Activated CD8-positive, alpha-beta memory T cell treated with anti-CD3 and anti-CD28 coated beads, Interleukin-2, amount 50 U/mL, for 24 hours (primary cell): ENCODE measurements around the gene MISP3.

Source experiments
- DNase-seq: peaks from one replicate; pipeline ENCODE4 v3.0.0-alpha.2; 2020; ENCODE audit errors: extremely low read depth

Gene MISP3

DNA sequence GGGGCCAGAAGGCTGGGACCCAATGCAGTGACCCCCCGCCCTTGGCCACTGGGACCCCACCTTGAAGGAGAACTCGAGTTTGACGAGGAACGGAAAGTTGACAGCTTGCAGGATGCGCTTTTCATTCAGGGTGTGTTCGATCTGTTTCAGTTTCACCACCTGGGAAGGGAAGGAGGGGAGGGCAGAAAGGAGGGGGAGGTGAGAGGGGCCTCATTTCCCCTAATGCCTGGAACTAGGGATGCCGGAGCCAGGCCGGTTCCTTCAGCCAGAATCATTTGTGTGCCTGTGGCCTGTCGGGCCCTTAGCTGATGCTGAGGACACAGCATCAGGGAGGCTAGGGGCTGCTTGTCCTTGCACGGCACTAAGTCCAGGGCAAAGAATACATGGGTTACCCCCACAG, 30.2 kb downstream of the MISP3 start:
- DNase-seq = no peak

DNA sequence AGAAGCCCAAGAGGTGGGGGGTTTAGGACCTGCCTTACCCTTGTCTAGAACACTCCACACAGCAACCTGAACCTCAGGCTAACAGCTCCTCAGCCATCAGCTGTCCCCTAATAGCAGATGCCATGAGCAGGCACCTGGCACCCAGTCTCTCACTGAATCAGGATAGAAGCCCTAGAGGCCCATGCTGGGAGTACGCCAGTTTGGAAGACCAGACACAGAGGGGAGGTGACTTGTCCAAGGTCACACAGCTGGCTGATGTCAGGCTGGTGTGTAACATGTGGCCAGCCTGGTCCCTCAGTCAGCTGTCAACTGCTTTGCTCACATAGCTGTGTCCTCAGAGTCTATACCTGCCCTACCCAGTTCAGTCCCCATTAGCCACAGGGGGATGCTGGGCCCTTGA, 30.7 kb downstream of the MISP3 start:
- no peak for DNase-seq

DNA sequence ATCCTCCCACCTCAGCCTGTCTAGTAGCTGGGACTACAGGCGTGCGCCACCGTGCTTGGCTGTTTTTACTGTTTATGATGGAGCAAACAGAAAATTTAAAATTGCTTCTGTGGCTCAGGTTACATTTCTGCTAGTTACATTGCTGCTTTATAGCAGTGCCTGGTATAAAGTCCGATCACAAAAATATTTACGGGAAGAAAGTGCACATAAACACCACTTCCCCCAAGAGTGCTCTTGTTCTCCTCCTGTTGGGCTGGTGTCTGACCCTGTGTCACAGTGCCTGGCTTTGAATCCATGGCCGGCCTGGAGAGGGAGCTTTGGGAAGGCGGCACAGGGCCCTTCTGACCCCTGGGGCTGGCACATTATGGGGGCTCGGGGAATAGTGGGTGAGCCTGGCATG, 33.1 kb downstream of the MISP3 start:
- DNase-seq = no peak

DNA sequence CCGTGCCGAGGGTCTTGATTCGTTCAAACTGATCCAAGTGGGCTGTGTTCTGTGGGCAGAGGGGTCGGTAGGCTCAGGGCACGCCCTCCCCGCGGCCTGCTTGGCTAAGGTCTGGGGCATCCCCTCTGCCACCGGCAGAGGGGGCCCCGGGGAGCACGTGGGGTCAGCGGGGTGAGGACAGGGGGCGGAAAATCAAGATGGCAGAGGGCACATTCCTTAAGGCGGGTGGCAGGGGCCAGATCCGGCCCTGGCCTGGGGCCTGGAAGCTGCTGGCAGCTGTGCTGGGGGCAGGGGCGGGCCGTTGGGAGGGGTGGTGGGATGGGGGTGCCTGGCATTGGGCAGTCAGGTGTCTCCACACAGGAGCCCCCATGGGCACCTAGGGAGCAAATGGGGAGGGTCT, 34.3 kb downstream of the MISP3 start:
- DNase-seq = no peak

DNA sequence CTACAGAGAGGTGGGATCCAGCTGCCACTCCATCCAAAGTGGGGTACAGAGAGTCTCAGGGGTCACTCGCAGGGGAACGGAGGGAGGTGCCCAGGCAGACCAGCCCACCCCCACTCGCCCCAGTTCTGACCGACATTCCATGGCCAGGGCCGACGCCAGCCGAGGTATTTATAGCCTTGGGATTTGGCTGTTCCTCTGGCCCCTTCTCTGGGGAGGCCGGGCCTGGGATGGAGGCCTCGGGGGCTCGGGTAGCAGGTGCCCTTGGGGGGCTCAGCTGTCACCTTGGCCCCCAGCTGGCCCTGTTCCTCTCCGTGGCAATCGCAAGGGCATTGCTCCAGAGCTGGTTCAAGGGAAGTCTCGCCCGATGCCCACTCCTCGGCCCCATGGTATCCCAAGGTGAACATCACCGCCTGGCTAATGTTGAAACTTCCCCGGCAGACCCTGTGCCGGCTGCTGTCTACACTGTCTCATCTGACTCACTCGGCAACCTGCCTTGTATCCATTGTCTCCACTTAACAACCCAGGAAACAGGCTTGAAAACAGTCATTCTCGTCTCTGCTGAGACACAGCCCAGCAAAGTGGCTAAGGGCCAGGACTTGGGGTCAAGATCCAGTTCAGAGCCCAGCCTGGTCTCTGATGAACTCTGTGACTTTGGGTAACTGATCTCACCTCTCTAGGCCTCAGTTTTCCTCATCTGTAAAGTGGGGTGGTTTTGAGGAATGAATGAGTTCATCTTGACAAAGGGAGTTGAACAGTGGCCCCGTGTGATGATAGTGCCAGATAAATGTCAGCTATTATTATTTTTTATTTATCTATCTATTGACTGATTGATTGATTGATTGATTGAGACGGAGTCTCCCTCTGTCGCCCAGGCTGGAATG, 35.2 kb downstream of the MISP3 start:
- DNase-seq = no peak

DNA sequence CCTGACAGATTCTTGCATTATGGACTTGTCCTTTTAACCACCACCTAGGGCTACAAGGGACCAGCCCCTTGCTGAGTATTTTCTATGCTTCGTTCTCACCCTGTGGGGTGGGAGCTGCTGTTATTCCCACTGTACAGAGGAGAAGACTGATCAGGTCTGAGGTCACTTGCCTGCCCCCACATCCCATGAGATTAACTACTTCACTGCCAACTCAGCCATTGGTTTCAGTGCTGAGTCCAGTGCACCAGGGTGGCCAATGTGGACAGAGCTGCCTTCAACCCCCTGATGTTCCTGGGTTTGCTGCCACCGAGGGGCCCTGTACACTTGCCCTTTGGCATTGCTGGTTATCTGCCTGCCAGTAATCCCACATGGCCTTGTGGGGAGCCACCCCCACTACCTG, 38.1 kb downstream of the MISP3 start:
- DNase-seq = no peak

DNA sequence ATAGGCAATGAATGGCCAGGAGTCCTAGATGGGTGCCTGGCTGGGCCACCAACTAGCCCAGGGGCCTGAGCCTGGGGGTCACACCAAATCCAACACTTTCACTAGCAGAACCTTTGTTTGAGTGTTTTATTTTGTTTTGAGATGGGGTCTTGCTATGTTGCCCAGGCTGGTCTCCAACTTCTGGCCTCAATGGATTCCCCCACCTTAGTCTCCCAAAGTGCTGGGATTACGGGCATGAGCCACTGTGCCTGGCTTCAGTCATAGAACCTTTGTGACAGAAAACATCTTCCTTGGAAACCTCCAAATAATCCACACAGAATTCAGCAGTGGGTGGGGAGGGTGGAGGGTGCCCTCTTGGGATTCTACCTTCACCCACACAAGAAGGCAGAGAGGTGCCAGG, 38.9 kb downstream of the MISP3 start:
- DNase-seq = no peak

DNA sequence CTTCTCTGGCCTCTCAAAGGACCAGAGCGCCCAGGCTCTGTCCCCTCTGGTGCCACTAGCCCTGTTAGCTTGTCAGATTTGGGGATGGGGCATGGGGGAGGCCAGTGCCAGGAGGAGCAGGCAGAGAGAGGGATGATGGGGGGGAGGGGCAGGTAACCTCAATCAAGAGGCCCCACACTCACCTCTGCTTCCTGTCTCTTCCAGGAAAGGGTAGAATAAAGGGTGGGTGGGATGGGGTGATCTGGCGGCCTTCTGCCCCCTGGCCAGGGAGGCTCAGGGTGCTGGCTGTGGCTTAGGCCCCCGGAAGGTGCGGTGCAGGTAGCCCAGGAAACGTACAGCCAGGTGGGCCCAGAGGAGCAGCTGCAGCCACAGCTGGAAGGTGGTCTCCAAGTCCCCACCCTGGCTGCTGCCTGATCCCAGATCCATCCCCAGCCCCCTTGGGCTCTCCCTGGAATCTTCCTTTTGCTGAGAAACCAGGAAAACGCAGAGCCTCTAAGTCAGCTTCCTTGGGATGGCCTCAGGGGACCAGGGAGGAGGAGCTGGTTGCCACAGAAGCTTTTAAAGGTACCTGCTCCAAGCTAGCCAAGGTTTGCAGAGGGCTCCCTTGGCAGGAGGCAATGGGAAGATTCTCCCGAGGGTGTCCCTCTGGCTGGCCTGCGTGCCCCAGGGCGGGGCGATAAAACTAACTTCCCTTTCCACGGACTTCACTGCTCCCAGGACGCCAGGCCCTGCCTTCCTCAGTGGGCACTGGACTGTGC, 39.6 kb downstream of the MISP3 start:
- DNase-seq = no peak

DNA sequence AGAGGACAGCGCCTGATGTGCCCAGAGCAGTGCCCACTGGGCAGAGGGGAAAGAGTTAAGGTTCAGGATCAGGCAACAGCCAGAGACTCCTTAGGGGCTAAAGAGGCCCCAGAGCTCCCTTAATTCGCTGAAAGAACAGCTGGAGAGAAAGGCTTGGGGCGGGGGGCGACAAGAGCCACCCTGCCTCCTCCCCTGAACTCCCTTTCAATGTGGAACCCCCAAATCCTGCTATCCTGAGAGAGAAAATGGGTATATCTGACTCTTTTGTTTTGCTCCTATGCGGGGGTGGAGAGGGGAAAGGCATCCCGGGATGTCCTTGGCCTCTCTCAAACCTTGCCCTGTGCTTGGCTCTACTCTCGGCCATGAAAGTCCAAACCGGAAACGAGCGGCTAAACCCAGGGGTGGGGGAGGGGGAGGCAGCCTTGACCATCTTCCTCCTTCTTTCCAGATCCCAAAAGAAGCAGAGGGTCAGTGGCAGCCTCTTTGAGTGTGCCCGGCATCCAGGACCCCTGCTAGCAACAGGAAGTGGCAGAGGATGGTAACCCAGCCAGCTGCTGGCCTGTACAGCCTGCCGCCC, 40.3 kb downstream of the MISP3 start:
- DNase-seq = no peak

DNA sequence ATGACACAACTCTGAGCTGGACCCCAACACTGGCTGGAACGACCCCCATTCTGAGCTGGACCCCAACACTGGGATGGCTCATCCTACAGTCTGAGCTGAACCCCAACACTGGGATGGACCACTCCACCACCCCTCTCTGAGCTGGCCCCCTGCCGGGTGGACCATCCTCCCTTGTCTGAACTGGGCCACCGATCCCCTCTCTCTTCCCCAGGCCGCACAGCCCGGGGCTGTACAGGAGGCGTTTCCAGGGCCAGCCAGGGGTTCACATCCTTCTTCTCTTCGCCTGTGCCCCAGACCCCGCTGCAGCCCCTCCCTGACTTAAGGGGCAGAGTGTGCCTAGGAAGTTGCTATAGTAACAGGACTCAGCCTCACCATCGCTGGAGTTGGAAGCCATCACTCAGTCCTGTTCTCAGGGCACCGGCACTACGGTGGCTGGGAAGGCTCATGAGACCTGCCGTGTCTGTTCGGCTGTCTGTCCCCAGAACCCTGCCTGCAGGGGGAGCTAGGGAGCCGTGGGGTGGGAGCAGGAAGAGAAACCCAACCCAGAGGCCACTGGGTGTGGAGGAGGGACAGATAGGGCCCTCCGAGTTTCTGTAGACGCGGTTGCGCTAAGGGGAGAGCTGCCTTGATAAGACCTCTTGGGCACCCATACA, 41.3 kb downstream of the MISP3 start:
- no peak for DNase-seq

DNA sequence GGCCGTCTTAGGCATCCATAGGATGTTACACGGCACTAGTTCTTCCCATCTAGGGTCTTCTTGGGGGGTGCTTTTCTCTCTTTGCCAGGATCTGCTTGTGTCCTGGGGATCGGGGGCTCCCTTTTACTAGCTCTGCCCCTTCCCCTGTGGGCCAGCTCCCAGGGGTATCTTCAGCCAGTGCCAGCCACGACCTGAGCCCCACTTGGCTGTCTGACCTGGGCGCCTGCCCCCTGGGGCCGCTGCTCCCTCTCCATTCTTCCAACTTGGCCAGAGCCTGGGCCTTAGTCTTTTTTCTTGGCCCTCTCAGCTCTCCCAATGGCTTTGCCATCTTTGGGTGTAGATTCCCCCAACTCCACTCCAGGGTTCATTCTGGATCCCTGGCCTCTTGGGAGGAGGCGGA, 41.9 kb downstream of the MISP3 start:
- no peak for DNase-seq

DNA sequence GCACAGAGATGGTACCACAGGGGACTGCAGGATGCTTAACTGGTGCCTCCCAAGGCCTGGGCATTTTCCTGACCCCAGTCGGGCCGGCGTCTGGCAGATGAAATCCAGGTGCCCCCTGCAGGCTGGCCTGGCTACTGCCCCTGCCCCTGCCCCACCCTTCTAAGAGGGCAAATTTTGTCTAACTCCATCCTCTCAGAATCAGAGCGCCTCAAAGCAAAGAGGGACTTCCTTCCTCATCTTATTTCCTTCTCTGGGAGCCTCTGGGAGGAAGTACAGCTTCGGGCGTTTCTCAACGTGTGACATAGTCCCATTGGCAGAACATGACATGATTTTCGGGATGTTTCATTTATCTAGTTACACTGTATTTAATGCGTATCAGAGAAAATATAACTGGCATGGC, 42.3 kb downstream of the MISP3 start:
- DNase-seq = no peak

DNA sequence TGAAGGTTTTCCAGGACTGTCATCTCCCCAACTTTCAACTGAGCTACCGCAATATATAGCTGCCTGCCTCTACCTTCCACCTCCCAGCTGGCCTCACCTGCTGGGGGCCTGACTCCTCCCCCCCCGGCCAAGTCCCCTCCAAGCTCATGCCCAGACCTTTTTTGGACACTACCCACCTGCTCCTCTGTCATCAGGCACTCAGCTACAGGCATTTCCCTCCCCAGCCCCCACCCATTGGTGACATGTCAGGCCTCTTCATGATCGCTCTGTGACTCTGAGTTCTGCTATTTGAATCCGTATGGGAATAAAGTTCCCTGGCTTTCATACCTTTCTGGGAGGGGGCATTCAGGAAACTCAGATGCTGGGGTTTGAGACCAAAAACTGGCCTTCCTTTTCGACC, 43.2 kb downstream of the MISP3 start:
- no peak for DNase-seq

DNA sequence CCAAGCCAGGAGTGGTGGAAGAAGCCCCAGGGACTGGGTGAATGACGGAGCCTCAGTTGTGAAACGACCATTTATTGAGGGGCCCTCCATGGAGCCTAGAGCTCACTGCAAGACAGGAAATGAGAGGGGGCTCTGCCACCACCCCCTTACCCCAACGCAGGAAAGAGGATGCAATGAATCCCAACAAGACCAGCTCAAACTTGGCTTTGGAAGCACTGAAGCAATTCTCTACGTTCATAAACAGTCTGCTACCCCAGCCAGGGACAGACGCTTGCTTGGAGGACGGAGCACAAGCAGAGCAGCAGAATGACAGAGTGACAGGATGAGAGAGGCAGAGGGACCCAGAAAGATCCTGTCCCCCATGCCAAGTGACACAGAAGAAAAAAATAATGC, 43.9 kb downstream of the MISP3 start:
- no peak for DNase-seq

DNA sequence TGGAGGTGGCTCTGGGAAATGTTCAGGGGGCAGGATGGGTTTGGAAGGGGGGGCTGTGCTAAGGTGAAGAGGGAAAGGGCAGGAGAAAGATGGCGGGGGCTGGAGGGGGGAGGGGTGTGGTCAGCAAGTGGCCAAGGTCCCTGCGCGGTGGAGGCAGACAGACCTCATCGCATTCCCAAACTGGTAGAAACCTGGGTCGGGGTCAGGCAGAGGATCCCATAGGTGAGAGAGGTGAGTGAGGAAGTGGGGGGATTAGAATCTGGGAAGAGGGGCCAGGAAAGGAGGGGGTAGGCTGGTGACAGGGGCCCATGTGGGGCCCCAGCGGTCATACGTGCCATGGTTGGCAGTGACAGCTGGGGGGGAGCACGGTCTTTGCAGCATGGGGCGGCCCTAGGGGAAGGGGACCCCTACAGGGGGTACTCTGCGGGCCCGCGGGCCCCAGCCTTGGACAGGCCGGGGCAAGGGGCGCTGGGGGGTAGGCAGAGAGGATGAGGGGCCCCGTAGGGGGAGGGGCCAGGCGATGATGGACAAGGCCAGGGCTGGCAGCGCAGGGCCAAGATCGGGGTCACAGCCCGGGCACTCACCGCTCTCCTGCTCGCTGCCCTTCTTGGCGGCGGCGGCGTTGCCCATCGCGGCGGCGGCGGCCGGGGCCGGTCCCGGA, 44.5 kb downstream of the MISP3 start:
- no peak for DNase-seq

DNA sequence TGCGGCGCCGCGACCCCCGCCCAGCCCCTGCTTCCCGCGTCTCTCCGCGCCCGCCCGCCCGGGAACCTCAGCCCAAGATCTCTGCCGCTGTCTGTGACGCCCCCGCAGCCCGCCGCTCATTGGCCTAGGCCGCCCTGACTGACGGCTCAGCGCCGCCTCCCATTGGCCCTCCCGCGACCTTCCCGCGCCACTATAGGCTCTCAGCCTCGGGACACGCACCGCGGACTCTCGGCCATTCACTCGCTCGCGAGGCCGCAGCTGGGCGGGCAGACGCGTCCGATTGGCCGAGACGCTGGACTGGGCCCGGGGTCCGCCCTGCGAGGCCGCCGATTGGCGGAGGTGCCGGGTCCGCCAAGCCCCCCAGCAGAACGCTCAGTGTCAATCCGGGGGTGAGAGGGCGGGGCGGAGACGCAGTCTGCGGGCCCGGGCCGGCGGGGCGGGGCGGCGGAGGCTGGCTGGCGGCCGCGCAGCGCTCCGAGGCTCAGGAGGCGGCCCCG, 45.1 kb downstream of the MISP3 start, which contains the start of gene PRKACA:
Gene PRKACA, minus strand, starts transcription at position 95 of the 497 bp plus-strand sequence. CDS start 215 bp downstream, outside the sequence.
- peak; percentile 95 for DNase-seq

DNA sequence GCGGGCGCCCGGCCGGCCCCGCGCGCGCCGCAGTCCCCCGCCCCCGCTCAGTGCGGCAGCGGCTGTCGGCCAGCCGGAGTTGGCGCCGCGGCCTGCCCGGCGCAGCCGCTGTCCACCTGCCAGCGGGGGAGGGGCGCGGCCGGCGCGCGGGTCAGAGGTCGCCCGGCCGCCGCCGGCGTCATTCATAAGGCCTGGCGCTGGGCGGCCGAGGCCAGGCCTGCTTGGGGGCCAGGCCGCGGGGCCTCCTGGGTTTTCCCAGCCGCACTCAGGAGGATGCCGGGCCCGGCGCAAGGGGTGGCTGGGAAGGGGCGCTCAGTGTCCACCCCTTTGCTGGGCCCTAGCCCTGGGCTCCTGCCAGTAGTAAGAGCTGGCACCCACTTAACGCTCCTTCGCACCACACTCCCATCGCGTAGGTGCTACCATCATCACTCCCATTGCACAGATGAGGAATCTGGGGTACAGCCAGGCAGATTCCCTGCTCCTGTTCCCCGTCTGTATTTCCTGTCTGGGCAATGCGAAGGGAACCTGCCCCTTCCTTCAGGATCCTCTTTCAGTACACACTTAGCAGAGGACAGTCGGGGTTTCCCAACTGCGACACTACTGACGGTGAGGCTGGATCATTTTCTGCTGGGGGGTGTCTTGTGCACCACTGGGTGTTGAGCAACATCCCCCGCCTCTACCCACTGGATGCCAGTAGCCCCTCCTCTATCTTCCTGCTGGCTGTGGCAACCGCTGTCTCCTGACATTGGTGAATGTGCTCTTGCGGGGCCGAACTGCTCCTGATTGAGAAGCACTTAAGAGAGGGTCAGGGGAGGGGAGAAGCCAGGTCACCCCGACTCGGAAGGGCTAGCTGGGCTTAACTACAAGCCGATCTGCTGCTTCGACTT, 45.8 kb downstream of the MISP3 start:
- DNase-seq = no peak

DNA sequence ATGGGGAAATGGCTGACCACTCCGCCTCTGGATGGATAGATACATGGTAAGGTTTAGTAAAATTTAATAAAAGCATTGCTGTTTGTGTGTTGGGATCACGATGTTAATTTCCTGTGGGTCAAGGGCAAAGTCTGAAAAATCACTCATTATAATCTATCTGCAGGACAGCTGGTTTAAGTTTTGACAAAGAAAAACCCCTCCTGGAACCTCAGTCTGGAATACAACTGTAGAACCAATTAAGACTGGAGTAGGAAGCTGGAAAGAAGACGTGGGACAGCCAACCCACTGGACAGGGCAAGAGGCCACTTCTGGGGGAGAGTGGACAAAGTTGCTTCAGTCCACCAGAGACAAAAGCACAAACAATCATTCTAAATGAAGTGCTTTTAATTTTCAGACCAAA, 46.6 kb downstream of the MISP3 start:
- DNase-seq = no peak

DNA sequence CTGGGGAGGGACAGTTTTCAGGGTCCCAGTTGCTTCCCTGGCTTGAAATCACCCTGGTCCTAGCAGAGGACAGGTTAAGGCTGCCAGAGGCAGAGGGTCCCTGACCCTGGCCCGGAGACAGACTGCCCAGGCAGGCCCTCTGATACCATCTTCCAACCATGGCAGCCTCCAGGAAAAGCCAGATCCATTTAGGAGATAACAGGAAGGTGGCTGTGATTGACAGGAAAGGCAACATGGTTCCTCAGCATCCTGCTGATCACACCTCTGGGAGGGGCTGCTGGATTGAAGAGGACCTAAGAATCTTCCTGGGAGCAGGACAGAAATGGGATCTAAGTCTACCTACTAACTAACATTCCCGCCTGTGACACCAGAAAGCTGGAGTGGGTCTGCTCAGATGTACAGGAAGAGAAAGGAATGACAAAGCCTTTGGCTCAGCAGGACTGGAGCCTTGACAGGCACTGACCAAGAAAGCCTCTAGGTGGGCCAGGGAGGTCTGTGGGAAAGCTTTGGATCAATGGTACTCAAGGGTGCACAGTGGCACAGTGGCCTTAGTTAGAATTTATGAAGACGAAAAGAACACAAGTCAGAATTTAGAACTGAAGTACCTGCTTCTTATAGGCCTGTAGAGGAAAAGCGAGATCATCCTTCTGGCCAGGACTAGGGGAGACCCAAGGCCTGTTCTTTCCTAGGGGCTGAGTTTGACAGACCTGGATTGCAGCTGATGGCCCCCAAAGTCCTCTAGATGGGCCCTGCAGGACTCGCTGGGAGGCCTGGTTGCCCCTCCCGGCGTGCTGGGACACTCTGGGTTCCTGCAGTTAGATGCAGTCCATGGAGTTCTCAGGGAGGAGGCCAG, 47.3 kb downstream of the MISP3 start:
- no peak for DNase-seq

DNA sequence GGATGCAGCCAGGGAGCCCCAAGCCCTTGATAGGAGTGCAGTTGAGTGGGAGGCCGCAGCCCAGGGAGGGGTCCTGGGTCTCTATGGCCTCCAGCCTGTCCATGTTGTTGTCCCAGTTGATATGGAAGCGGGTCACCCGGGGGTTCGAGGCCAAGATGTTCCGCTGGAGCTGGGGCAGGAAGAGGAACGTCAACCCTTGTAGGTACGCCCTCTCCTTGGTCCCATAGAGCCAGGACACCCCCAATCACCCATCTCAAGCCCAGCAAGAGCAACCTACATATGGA, 47.9 kb downstream of the MISP3 start:
- no peak for DNase-seq
